Measurements from ENCODE around the gene INHBA.

The INHBA gene

GRCh38 chr7:41702635-41703371, at the start of gene INHBA:
Gene INHBA, minus strand, starts transcription at chr7:41703090. Its CDS starts 2,716 bp downstream, at chr7:41700374.
- no peak for DNase-seq (ENCODE audit: low read depth, low spot score)

DNA sequence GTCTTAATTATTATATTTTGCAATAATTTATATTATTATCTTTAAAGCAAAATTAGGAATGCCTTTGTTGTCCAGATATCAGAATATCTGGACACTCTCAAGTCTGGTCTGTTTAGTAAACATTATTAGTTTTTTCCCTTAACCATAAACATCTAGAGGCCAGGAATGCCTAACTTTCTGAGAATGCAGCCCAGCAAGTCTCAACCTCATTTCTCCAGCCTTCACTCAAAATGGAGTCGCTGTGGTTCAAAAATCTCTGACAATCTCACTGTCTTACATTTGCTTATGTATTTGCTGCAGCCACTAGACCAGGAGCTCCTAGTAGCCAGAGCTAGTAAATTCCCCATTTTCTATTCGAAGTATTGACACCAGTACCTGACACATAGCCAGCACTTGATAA, 49.7 kb upstream of the INHBA start:
- no peak for DNase-seq (ENCODE audit: low read depth, low spot score)

- DNase-seq (ENCODE audit: low read depth, low spot score): no peak
Measured at GRCh38 chr7:41750661-41751540, 48.0 kb upstream of the INHBA start.

GRCh38 chr7:41747961-41748360, 45.1 kb upstream of the INHBA start:
- DNase-seq (ENCODE audit: low read depth, low spot score): no peak

DNA sequence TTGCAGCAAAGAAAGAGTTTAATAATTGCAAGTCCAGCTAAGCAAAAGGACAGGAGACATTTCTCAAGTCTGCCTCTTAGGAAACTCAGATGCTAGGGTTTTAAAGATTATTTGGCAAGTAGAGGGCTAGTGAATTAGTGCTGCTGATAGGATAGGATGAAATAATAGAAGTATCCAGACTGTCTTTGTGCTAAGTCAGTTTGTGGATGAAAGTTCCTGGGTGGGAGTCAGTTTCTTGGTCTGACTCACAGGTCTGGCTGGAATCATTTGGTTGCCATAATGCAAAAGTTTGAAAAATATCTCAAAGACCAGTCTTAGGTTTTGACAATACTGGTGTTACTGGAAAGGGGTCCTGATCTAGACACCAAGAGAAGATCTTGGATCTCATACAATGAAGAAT, 42.6 kb upstream of the INHBA start:
- DNase-seq (ENCODE audit: low read depth, low spot score): no peak

DNA sequence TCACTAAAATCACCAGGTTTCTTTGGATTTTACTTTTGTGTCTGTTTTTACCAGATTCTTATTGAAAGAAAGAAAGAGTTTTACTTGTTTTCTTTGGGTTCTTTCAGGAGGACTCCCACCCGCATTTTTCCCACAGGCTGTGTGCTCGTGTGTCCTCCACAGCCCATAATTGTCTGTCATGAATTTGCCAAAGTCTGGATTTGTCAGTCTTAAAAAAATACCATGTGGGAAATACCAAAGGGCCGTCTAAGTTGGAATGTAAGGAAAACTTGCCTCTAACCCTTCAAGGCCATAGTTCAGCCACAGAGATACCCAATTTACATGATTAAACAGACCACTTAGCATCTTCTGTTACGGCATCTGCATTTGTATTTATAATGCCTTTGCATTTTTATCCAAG, 41.3 kb upstream of the INHBA start:
- DNase-seq (ENCODE audit: low read depth, low spot score): no peak

GRCh38 chr7:41742401-41743020, 39.6 kb upstream of the INHBA start:
- no peak for DNase-seq (ENCODE audit: low read depth, low spot score)

- DNase-seq (ENCODE audit: low read depth, low spot score): no peak
Measured at GRCh38 chr7:41738806-41739205, 35.9 kb upstream of the INHBA start.

GRCh38 chr7:41738336-41738735, 35.4 kb upstream of the INHBA start:
- DNase-seq (ENCODE audit: low read depth, low spot score): no peak

- DNase-seq (ENCODE audit: low read depth, low spot score): no peak
Measured at GRCh38 chr7:41735206-41735605, 32.3 kb upstream of the INHBA start.

- DNase-seq (ENCODE audit: low read depth, low spot score): no peak
Measured at GRCh38 chr7:41732843-41733306, 30.0 kb upstream of the INHBA start.

DNA sequence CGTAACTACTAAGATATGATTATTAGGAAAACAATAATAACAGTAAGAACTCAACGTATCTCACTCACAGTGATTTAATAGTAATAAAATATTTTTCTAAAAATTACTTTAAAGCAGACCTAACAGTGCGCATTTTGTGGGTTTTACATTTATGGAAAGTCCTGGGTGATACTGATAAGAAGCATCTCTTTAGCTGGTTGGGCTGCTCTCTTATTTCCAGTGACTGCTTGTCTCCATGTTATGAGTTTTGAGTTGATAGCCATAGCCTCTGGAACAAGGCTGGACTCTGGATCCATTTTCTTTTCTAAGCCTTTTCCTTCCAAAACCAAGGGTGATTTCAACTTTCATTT, 29.5 kb upstream of the INHBA start:
- DNase-seq (ENCODE audit: low read depth, low spot score): no peak

- DNase-seq (ENCODE audit: low read depth, low spot score): no peak
Measured at GRCh38 chr7:41731493-41732435, 28.9 kb upstream of the INHBA start.

- no peak for DNase-seq (ENCODE audit: low read depth, low spot score)
Measured at GRCh38 chr7:41730668-41731067, 27.8 kb upstream of the INHBA start.

DNA sequence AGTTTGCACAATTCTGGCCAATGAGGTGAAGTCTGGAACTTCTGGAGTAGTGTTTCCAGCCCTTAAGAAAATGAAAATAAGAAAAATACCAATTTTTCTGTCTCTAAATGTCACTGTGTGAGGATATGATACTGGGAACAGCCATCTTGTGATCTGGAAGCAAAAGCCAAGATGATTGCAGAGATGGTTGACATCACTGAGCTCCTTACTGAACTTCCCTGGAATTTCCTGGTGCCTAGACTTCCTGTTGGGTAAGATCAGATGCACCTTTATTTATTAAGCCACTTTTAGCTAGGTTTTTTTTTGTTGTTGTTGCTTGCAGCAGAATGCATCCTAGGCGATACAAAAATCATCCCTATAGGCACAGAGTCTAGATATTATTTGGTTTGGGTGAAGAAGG, 27.3 kb upstream of the INHBA start:
- DNase-seq (ENCODE audit: low read depth, low spot score): no peak

GRCh38 chr7:41729059-41729458, 26.2 kb upstream of the INHBA start:
- no peak for DNase-seq (ENCODE audit: low read depth, low spot score)

DNA sequence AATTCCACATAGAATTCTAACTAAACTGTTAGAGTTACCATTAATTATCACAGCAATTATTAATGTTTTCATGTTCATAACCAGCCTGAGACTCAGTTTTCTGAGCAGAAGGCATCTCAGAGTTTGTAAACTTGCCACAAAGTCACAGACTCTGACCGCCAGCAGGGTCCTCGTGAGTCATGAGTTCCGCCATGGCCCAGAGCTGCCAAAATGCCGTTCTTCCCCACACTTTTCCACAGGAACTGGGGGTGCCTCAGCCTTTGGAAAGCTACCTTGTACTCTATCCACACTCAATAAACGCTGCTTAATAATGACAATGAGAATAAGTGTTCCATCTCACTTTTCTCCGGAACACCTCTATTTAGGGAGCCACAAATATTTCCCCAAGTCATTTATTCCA, 22.1 kb upstream of the INHBA start:
- DNase-seq (ENCODE audit: low read depth, low spot score): no peak

- no peak for DNase-seq (ENCODE audit: low read depth, low spot score)
Measured at GRCh38 chr7:41720886-41721285, 18.0 kb upstream of the INHBA start.

DNA sequence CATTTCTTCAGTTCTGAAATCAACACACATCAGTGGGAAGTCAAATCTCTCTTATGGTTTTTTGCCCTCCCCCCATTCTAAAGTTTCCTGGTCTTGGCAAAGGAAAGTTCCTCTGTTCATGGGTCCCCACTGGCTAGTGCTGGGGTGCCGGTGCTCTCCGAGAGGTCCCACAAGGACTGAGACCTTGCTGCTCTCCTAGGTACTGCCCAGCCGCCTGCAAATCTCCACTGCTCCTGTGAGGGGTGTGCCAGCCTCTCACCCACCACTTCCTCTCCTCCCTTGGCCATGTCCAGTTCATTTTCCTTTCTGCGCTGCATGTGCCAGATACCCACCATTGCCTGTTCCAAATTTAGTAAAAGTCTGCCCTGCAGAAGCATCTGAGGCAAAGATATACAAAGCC, 17.2 kb upstream of the INHBA start:
- DNase-seq (ENCODE audit: low read depth, low spot score): no peak

GRCh38 chr7:41716691-41717090, 13.8 kb upstream of the INHBA start:
- no peak for DNase-seq (ENCODE audit: low read depth, low spot score)

DNA sequence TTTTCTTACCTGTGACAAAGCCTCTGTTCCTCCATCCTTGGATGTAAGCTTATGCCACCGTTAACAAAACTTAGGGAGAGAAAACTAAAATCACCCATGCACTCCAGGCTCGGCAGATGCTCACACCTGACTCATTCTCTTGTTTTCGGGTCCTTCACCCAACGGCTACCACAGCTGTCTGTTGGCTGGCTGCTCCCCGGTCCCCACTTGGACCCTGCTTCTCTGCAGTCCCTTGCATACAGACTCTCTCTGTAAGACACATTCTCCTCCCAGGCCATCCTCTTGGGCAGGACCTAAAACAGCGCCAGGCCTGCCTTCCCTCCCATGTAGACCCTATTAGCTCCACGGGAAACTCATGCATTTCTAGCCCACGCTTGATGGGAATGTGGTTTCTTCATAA, 12.1 kb upstream of the INHBA start:
- DNase-seq (ENCODE audit: low read depth, low spot score): no peak

Measured in activated CD4-positive, CD25-positive, alpha-beta regulatory T cell treated with anti-CD3 and anti-CD28 coated beads, Interleukin-2, amount 50 U/mL, for 16 hours (primary cell).